AG04449 (cell line): ENCODE data around the gene IQCF6.
"Not testable (repeated sequence)": the region's sequence is repeated elsewhere in the genome, so short reads cannot be mapped to it uniquely, and the experiment has no call there.

Experiments
- CTCF ChIA-PET: fragments of 350-600 bp; formaldehyde crosslinking; extraction: SDS; loops from one replicate; lab custom pipeline; 2021; ENCODE audit warnings: antibody characterized with exemption; lab: Yijun Ruan, JAX
- POLR2A ChIA-PET: fragments of 400-600, 350-600 bp; formaldehyde crosslinking; extraction: SDS; loops from one replicate; lab custom pipeline; 2020; ENCODE audit warnings: antibody characterized with exemption, inconsistent platforms; lab: Yijun Ruan, JAX
- DNase-seq: peaks from one replicate; pipeline ENCODE4 v3.0.0-alpha.2; 2010; ENCODE audit warnings: low read depth, low spot score
- H3K4me3 ChIP-seq: 2 replicates; pipeline ENCODE4 v1.5.1; 2011; ENCODE audit warnings: low read depth, mild to moderate bottlenecking, control low read depth, low read length
- CTCF ChIP-seq: IDR thresholded peaks from one replicate; pipeline ENCODE4 v1.5.1; 2011; ENCODE audit warnings: mild to moderate bottlenecking, moderate library complexity, low read length, control low read depth, inconsistent platforms; ENCODE audit not compliant: insufficient read depth; ENCODE audit errors: missing control alignments

Gene IQCF6

GRCh38 chr3:51786267-51786666 lies 7.2 kb upstream of the IQCF6 start:
- CTCF ChIA-PET, result no interaction called here

GRCh38 chr3:51778554-51778953 lies 483 bp downstream of the IQCF6 start:
- DNase-seq, result no peak
- no peak overlapping the region for H3K4me3 ChIP-seq
- ChIA-PET CTCF (no interaction called here), POLR2A (no interaction called here)
- TF ChIP-seq CTCF, result no peak

More at GRCh38 chr3:51786267-51786666, 7.2 kb upstream of the IQCF6 start:
- no peak for TF ChIP-seq CTCF
- POLR2A ChIA-PET, result no interaction called here
- H3K4me3 ChIP-seq, result no peak overlapping the region
- no peak for DNase-seq

GRCh38 chr3:51777985-51778384 lies 1.1 kb downstream of the IQCF6 start:
- CTCF ChIA-PET, result no interaction called here
- DNase-seq, result no peak
- POLR2A ChIA-PET, result no interaction called here

GRCh38 chr3:51773529-51774056 lies 5.4 kb downstream of the IQCF6 start:
- no peak for DNase-seq
- no peak for TF ChIP-seq CTCF
- no peak overlapping the region for H3K4me3 ChIP-seq
- POLR2A ChIA-PET, result no interaction called here
- CTCF ChIA-PET, result no interaction called here

More at GRCh38 chr3:51777985-51778384, 1.1 kb downstream of the IQCF6 start:
- TF ChIP-seq CTCF, result no peak
- H3K4me3 ChIP-seq, result no peak overlapping the region

GRCh38 chr3:51759203-51759602 lies 19.8 kb downstream of the IQCF6 start:
- CTCF ChIA-PET, result no interaction called here
- no peak for DNase-seq
- H3K4me3 ChIP-seq, result no peak overlapping the region
- POLR2A ChIA-PET, result no interaction called here
- TF ChIP-seq CTCF, result no peak

- CTCF ChIA-PET, H3K4me3 ChIP-seq, DNase-seq, POLR2A ChIA-PET: not testable (repeated sequence)
Observed at GRCh38 chr3:51753763-51754750, 25.0 kb downstream of the IQCF6 start.
